ENCODE data around the gene NUP205.

NUP205 gene, protein sequence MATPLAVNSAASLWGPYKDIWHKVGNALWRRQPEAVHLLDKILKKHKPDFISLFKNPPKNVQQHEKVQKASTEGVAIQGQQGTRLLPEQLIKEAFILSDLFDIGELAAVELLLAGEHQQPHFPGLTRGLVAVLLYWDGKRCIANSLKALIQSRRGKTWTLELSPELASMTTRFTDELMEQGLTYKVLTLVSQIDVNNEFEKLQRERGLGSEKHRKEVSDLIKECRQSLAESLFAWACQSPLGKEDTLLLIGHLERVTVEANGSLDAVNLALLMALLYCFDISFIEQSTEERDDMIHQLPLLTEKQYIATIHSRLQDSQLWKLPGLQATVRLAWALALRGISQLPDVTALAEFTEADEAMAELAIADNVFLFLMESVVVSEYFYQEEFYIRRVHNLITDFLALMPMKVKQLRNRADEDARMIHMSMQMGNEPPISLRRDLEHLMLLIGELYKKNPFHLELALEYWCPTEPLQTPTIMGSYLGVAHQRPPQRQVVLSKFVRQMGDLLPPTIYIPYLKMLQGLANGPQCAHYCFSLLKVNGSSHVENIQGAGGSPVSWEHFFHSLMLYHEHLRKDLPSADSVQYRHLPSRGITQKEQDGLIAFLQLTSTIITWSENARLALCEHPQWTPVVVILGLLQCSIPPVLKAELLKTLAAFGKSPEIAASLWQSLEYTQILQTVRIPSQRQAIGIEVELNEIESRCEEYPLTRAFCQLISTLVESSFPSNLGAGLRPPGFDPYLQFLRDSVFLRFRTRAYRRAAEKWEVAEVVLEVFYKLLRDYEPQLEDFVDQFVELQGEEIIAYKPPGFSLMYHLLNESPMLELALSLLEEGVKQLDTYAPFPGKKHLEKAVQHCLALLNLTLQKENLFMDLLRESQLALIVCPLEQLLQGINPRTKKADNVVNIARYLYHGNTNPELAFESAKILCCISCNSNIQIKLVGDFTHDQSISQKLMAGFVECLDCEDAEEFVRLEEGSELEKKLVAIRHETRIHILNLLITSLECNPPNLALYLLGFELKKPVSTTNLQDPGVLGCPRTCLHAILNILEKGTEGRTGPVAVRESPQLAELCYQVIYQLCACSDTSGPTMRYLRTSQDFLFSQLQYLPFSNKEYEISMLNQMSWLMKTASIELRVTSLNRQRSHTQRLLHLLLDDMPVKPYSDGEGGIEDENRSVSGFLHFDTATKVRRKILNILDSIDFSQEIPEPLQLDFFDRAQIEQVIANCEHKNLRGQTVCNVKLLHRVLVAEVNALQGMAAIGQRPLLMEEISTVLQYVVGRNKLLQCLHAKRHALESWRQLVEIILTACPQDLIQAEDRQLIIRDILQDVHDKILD (N-terminal part only)

GRCh38 chr7:135557455-135558336 is at the start of gene NUP205:
TSS of gene NUP205 (plus strand) at chr7:135557917. CDS start at chr7:135557945, 28 bp downstream.
- in situ Hi-C loops (cut with HindIII; ENCODE audit: low sequenced_read_pairs): no loop called here

DNA sequence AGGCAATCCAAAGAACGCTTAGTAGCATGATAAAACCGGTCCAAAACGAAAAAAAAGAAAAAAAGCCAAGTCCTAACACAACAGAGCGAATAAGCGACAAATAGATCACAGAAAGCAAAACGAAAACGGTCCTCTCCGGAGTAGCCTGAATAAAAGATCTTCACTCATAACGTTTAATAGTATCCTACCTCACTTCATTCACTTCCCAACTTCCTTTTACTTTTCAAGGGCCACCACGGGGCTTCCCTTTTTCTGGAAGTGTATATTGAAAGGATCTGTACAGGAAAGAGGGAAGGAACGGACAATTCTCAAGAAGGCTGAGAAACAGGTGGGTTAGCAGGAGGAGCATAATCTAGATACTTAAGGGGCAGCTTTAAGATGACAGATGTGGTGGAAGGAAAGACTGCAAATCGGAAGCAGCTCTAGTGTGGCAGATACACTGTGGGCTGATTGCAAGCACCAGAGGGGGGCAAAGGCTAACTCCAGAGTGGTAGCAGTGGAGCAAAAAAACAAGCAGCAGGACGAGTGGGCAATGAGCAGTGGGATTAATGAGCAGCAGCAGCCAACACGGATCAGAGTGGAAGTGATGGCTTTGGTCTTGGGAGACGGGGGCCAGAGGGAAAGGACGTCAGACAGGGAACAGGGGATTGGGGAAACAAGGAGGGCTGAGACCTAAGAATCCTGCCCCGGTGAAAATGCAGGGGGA is 48.7 kb upstream of the NUP205 start:
- in situ Hi-C loops (cut with HindIII; ENCODE audit: low sequenced_read_pairs): no loop called here

GRCh38 chr7:135509589-135509838 is 48.2 kb upstream of the NUP205 start:
- in situ Hi-C loops (cut with HindIII; ENCODE audit: low sequenced_read_pairs): no loop called here

DNA sequence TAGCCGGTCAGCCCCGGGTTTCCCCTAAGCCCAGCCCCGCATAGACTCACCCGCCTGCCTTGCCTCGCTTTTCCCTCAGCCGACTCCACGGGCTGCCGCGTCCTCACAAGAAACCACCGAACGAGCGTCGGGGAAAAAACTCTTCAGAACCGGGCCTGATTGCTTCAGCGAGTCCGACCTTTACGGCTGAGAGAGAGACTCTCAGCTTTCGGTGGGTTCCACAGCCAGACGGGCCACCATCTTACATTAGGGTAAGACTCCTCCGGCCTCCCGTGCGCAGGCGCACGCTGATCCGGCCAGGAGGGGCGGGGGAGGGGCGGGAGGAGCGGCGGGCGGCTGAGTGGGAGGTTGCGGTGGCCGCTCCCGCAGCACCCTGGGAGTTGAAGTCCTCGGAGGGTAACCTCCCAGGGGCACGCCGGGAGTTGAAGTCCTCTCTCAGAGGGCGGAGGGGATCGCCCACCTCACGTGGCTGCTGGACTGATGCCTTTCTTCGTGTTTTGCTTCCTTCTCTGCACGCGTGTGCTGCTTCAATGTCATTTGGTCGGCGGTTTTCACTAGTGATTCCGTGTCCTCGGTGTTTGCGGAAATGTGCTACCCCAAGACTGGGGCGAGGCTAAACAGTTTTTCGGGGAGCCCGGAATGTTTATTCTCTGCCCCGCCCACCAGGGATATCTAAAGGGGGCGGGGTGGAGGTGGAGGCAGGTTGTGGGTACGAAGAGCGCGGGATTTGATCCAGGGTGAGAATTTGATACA is 47.7 kb upstream of the NUP205 start, which contains the start of gene CNOT4:
TSS of gene CNOT4 (minus strand) at position 264 of the 753 bp plus-strand sequence. CDS start 71,771 bp downstream, outside the sequence.
- in situ Hi-C loops (cut with HindIII; ENCODE audit: low sequenced_read_pairs): no loop called here

- in situ Hi-C loops (cut with HindIII; ENCODE audit: low sequenced_read_pairs): no loop called here
These were observed 47.0 kb upstream of the NUP205 start for GRCh38 chr7:135510592-135511183.

DNA sequence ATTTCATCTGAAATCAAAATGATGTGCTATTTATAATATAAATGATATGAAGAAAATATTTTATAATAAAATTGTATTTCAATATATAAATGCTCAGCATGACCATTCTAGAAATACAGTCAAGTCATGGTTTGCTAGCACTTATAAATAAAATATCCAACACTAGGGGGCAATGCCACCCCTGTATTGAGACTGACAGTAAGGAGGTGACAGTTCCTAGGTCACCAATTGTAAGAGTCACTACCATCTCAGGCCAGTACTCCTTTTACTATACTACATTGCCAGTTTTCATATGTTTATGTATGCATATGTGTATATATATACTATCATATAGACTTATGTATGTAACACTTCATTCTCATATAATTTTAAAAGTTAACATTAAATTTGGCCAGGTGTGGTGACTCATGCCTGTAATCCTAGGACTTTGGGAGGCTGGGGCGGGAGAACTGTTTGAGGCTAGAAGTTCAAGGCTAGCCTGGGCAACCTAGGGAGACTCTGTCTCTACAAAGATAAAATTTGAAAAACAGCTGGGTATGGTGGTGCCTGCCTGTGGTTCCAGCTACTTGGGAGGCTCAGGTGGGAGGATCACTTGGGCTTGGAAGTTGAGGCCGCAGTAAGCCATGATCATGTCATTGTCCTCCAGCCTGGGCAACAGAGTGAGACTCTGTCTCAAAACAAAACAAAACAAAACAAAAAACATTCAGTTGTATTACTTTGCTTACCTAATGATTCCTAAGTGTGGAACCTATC is 45.4 kb upstream of the NUP205 start:
- in situ Hi-C loops (cut with HindIII; ENCODE audit: low sequenced_read_pairs): no loop called here

DNA sequence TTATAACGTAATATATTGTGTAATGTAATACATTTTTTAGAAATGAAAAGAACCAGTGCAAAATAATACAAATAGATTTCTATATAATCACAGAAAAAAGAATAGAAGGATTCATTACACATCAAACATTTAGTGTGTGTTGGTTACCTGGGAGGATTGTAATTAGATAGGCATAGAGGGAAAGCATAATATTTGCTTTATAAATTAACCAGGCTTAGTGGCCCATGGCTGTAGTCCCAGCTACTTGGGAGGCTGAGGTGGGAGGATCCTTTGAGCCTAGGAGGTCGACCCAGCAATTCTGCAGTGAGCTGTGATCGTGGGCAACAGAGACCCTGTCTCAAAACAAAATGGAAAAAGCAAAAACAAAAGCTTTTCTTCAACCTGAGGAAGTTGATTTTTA is 42.9 kb upstream of the NUP205 start:
- in situ Hi-C loops (cut with HindIII; ENCODE audit: low sequenced_read_pairs): no loop called here

- in situ Hi-C loops (cut with HindIII; ENCODE audit: low sequenced_read_pairs): no loop called here
These were observed 40.7 kb upstream of the NUP205 start for GRCh38 chr7:135517060-135517459.

DNA sequence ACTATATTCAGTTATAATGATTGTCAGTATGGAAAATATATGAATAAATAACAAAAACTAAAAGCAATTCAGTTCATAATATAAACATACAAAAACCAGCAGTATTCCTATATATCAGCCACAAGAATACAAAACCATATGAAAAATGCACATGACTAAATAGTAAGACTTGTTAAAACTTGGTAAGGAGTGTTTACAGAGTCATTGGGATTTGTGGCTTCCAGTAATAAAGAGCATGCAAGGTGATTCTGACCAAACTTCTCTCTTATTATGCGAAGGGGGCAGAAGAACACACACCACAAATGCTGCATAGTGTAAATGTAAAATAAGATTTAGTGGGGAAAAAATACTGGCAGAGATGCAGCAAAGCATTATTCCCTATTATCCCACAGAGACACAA is 39.0 kb upstream of the NUP205 start:
- in situ Hi-C loops (cut with HindIII; ENCODE audit: low sequenced_read_pairs): no loop called here

DNA sequence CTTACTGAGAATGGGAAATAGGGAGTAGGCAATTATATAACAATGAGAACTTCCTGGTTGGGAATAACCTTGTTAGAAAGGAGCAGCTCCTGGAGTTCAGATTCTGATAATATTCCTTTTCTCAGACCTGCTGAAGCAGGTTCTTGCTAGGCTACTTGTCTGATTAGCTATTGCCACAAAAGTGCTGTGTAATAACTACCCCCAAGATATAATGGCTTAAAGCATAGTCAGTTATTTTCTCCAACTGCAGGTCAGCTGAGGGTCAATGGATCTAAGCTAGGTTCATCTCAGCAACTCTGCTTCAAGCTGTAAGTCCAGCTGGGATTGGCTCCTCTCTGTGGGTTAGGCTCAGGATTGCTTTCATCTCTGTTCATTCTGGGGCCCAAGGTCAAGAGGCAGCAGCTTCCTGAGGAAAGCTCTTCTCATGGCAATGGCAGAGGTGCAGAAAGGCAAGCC is 38.5 kb upstream of the NUP205 start:
- in situ Hi-C loops (cut with HindIII; ENCODE audit: low sequenced_read_pairs): no loop called here

DNA sequence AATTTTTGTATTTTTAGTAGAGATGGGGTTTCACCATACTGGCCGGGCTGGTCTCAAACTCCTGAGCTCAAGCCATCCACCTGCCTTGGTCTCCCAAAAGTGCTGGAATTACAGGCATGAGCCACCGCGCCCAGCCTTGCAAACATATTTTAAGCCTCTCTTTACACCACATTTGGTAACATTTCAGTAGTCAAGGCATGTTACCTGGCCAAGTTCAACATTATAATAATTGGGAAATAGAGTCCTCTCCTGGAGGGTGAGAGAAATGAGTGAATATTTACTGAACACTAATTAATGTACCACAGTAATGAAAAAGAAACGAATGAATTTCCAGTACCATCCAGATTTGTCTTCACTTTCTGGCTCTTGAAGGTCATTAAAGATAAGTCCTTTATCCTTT is 37.8 kb upstream of the NUP205 start:
- in situ Hi-C loops (cut with HindIII; ENCODE audit: low sequenced_read_pairs): no loop called here

DNA sequence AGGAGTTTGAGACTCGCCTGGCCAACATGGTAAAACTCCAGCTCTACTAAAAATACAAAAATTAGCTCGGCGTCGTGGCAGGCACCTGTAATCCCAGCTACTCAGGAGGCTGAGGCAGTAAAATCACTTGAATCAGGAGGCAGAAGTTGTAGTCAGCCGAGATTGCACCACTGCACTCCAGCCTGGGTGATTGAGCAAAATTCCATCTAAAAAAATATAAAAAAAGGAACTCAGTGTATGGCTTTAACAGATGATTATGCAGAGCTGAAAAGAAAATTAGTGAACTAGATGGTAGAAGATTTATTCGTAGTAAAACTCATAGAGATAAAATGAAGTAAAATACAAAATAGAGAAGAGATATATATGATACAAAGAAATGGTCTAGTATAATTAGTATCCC is 35.2 kb upstream of the NUP205 start:
- in situ Hi-C loops (cut with HindIII; ENCODE audit: low sequenced_read_pairs): no loop called here

DNA sequence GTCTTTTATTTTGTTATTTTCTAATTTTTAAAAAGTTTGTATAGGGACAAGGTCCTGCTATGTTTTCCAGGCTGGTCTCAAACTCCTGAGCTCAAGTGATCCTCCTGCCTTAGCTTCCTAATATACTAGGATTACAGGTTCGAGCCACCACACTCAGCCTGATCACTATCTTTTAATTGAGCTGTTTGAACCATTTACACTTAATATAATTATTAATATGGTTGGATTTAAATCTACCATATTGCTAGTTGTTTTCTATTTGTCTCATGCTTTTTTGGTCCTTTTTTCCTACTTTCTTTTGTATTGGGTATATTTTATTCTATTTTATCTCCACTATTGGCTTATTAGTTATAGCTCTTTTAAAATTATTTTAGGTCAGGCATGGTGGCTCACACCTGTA is 34.6 kb upstream of the NUP205 start:
- in situ Hi-C loops (cut with HindIII; ENCODE audit: low sequenced_read_pairs): no loop called here

DNA sequence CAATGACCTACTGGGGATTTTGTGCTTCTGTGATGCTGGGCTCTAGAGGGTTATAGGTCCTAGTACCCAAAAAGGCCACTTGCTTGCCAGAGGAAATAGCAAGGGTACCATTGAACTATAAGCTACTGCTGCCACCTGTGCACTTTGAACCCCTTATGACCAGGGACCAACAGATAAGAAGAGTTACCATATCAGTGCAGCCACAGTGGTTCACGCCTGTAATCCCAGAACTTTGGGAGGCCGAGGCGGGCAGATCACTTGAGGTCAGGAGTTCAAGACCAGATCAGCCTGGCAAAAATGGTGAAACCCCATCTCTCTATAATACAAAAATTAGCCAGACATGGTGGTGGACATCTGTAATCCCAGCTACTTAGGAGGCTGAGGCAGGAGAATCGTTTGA is 32.3 kb upstream of the NUP205 start:
- in situ Hi-C loops (cut with HindIII; ENCODE audit: low sequenced_read_pairs): no loop called here

DNA sequence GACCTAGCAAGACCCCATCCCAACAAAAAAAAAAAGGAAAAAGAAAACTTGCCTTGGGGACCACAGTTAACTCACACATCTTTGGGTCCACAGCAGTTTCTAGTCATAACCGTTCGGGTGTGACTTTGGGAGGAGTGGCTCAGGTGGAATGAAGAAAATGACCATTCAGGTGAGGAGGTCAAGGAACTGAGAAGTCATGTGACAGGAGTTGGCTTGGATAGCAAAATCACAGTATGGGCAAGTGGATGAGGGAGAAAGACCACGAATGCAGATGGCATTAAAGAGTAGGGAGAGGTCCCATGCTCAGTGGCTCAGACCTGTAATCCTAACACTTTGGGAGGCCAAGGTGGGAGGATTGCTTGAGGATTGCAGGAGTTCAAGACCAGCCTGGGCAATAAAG is 30.7 kb upstream of the NUP205 start:
- in situ Hi-C loops (cut with HindIII; ENCODE audit: low sequenced_read_pairs): no loop called here

DNA sequence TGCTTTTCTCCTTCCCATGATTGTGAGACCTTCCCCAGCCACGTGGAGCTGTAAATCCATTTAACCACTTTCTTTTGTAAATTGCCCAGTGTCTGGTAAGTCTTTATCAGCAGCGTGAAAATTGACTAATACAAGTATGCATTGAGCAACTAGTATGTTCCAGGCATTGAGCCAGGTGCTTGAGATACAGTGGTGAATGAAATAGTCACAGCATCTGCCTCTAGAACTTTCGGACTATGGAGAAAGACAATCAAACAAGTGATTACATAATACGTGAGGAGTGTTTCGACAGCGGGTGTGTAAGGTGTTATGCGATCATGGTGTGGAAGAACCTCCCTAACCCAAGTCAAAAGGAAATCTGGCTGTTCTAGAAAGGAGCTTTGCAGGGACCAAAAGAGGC is 21.6 kb upstream of the NUP205 start:
- in situ Hi-C loops (cut with HindIII; ENCODE audit: low sequenced_read_pairs): no loop called here

DNA sequence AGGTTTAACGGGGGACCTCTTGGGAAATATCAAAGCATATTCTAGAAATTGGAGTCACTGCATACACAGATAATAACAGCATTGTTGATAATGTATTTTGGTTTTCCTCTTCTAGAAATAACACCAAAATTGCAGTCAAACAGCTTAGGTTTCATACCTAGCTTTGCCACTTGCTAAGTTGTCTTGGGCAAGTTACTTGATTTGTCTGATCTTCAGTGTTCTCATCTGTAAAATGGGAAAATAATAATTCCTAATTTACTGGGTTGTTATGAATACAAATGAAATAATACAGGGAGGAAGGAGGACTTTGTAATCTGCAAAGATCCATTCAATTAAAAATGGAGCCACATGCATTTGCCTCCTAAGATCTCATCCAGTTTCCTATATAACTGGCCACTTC is 20.3 kb upstream of the NUP205 start:
- in situ Hi-C loops (cut with HindIII; ENCODE audit: low sequenced_read_pairs): no loop called here

GRCh38 chr7:135537905-135538304 is 19.8 kb upstream of the NUP205 start:
- in situ Hi-C loops (cut with HindIII; ENCODE audit: low sequenced_read_pairs): no loop called here

Data from DLD1 (cell line).